Epithelial cell of alveolus of lung (primary cell): Measurements from ENCODE around the gene ZRANB1. TPM values are rescaled to one million over a fixed set of nuclear protein-coding genes. Genes with fewer than 3 reads are reported as not detected.

Source experiments
- total RNA-seq: library from RNA; depleted of rRNA; stranded (reverse); fragments of >200 nt; gene quantifications from 2 replicates; pipeline ENCODE4 v1.2.1, GENCODE V29; 2015

ZRANB1 gene
- total RNA-seq, result 17.2 and 21.3 TPM in 2 replicates

DNA sequence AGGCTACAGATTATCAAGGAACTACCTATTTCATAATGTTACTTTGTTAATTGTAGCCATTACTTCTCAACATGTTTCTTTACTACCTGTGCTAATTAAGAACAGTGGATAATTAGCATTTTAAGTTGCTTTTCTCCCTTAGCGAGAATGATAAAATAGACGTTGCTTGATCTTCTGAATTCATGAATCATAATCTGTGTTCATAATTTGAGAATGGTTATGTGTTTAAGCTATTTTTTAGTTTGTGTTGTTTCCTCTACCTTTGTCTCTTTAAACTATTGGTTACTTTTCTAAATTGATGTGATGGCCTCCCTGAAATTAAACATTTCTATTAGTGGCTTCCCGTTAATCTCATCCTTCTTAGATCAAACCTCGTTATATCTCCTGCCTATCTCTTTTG, at the start of gene ZRANB1:
TSS of gene ZRANB1 (plus strand) at position 301 of the 400 bp plus-strand sequence. CDS start 371 bp downstream, outside the sequence.

Other genes starting within 250 kb of the ZRANB1 start
- gene FAM53B, start 197.7 kb upstream of the ZRANB1 start, total RNA-seq, result 10.1 and 19.4 TPM in 2 replicates
- gene EEF1AKMT2, start 150.2 kb upstream of the ZRANB1 start, total RNA-seq, result 12.8 and 17.0 TPM in 2 replicates
- 9.3 and 19.6 TPM in 2 replicates for gene ABRAXAS2, start 140.3 kb upstream of the ZRANB1 start, total RNA-seq
- 54.9 and 74.1 TPM in 2 replicates for gene CTBP2, start 218.4 kb downstream of the ZRANB1 start, total RNA-seq